C4-2B (cell line): ENCODE data around the gene FAM83G.

ENCODE experiments used
- H3K27ac ChIP-seq: fragments of 450-650 bp; 2 replicates; pipeline ENCODE4 v1.5.1; 2017
- ZFX ChIP-seq: fragments of 450-650 bp; IDR thresholded peaks from 2 replicates; pipeline ENCODE4 v1.6.1; 2017
- TF ChIP-seq, protein P1 (sequence below): fragments of 450-650 bp; conservative IDR thresholded peaks from 2 replicates; pipeline ENCODE4 v1.5.1; 2017; ENCODE audit warnings: mild to moderate bottlenecking

Gene FAM83G

DNA sequence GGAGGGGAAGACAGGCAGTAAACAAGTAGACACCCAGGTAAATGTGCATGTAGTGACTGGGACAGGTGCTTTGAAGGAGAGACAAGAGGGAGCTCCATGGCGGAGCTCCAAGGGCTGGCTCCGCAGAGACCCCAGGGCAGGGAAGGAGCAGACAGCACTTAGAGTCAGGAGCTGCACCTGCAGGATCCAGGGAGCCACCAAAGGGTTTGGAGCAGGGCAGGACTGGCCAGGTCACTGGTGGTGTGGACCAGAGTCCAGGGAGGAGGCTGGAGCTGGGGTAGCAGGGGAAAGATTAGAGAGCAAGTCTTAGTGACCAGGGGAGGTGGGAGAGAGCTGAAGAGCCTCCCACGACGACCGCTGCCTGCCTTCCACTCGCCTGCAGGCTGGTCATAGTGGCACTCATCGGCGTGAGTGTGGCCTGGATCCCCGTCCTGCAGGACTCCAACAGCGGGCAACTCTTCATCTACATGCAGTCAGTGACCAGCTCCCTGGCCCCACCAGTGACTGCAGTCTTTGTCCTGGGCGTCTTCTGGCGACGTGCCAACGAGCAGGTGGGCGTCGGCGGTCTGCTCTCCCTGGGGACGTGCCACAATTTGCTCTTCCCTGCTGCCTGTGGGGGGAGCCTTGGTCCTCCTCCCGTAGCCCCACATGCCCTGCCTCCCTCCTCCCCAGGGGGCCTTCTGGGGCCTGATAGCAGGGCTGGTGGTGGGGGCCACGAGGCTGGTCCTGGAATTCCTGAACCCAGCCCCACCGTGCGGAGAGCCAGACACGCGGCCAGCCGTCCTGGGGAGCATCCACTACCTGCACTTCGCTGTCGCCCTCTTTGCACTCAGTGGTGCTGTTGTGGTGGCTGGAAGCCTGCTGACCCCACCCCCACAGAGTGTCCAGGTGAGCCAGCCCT is 14.7 kb upstream of the FAM83G start:
- TF ChIP-seq ZFX, result no peak
- TF ChIP-seq, protein P1, sequence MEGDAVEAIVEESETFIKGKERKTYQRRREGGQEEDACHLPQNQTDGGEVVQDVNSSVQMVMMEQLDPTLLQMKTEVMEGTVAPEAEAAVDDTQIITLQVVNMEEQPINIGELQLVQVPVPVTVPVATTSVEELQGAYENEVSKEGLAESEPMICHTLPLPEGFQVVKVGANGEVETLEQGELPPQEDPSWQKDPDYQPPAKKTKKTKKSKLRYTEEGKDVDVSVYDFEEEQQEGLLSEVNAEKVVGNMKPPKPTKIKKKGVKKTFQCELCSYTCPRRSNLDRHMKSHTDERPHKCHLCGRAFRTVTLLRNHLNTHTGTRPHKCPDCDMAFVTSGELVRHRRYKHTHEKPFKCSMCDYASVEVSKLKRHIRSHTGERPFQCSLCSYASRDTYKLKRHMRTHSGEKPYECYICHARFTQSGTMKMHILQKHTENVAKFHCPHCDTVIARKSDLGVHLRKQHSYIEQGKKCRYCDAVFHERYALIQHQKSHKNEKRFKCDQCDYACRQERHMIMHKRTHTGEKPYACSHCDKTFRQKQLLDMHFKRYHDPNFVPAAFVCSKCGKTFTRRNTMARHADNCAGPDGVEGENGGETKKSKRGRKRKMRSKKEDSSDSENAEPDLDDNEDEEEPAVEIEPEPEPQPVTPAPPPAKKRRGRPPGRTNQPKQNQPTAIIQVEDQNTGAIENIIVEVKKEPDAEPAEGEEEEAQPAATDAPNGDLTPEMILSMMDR, result no peak
- H3K27ac ChIP-seq, result no peak overlapping the region

DNA sequence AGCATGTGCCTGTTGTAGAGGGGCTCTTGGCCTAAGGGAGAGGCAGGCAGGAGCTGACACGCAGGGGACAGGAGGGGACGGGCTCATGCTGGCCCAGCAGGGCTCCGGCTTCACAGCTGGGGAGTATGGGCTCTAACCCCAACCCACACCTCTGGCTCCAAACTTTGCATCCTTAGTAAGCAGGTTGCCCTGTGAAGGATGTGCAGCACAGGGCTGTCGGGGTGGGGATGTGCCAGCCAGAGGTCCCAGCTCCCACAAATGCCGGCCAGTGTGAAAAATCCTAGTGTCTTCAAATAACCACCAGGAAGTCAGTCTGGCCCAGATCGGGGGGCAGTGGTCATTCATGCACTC is 14.0 kb upstream of the FAM83G start:
- no peak overlapping the region for H3K27ac ChIP-seq
- TF ChIP-seq, protein P1, result no peak
- TF ChIP-seq ZFX, result no peak

DNA sequence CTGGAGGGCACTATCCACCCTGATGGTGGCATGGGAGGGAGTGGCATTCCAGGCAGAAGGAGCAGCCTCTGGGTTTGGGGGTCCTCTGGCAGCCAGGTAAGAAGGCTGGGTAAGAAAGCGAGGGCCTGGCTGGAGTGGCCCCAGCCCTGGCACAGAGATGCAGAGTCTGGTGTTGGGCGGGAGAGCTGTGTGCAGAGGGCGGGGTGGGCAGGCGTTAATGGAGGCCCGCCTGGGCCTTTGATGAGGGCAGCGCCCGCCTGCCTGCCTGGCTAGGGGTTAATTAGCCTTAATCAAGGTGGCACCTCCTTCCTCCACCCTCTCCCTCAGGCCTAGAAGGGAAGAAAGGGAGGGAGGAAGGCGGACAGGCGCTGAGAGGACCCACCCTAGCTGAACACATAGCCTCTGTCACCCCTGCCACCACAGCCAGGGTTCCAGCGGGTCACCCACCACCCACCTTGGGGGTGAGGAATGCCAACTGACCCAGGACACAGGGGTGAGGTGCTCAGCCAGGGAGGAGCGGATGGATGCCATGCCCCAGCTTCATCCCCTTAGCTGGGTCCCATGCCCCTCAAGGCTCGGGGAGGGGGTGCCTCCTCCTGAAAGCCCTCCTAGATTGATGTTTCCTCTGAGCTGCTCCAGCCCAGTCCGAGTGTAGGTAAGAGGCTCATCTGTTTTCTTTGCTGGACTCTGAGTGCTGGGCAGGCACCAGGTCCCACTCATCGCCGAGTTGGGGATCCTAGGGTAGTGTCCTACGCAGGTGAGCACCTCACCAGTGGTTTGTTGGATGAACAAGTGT is 13.4 kb upstream of the FAM83G start:
- TF ChIP-seq ZFX, result no peak
- TF ChIP-seq, protein P1, result no peak
- no peak overlapping the region for H3K27ac ChIP-seq

DNA sequence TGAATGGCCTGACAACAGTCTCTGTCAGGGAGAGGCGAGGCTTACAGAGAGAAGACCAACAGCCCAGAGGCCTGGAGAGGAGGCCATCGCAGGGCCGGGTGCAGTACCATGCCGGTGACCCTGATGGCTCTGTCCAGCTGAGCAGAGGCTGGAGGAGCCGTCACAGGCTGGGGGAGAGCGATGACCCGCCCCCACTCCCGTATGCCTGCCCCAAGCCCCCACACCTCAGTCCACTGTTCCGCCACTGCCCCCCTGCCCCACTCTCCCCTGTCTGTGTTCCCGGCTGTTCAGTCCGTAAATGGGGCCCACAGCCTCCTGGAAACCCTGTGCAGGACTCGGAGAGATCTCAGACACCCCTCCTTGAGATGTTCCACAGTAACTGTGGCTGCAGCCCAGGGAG is 12.8 kb upstream of the FAM83G start:
- H3K27ac ChIP-seq, result no peak overlapping the region
- no peak for TF ChIP-seq ZFX
- TF ChIP-seq, protein P1, result no peak

DNA sequence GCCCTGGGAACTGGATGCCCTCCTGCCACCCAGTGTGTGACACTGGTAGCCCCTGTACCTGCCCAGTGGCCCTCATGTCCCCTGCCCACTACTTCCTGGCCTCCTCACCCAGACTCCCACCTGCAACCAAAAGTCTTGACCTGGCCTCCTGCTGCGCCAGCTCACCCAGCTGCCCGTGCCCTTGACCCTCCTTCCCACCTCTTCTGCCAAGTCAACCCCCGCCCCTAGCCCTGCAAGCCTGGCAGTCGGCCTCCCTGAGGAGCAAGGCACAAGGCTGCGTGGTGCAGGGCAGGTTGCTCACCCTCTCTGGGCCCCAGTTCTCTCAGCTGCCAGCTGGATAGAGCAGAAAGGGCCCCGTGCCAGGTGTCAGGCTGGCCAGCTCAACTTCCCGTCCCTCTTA is 12.3 kb upstream of the FAM83G start:
- TF ChIP-seq ZFX, result no peak
- TF ChIP-seq, protein P1, result no peak

DNA sequence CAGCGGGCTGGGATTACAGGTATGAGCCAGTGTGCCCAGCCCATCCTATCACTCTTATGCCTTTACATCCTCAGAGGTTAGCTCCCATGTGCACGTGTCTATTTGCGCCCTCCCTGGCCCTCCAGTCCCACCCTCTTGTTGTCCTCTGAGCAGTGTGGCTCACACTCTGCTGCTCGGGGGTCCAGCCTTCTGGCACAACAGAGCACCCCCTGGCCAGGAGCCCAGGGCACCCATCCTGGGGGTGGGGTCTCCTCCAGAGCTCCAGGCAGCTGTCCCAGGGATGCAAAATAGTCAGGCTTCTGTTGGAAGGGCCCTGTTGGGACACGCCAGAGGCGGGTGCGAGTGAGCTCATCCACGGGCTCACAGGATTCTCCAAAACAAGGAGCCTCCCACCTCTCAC is 11.7 kb upstream of the FAM83G start:
- TF ChIP-seq, protein P1, result no peak
- no peak for TF ChIP-seq ZFX
- no peak overlapping the region for H3K27ac ChIP-seq

More for the DNA sequence above, 12.3 kb upstream of the FAM83G start:
- H3K27ac ChIP-seq, result no peak overlapping the region

DNA sequence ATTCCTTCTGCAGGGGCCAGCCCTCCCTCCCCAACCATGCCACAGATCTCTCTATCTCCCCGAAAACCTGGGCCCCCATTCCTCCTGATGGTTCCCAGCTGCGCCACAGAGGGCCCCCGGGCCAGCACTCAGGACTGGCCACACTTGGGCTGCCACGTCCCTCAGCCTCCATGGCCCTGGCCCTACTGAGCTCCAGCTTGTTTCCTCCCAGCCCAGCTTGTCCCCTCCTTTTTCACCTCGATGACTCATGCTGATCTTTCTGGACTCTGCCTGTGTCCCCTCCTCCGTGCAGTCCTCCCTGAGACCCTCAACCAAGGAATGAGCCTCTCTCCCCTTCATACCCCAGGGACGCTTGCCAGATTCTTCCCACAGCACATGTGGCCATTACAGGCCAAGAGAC is 10.9 kb upstream of the FAM83G start:
- H3K27ac ChIP-seq, result no peak overlapping the region
- TF ChIP-seq, protein P1, result no peak
- no peak for TF ChIP-seq ZFX
